Measurements from ENCODE around the gene OR8G1.

OR8G1 gene

GRCh38 chr11:124301548-124301947, 60.7 kb downstream of the OR8G1 start:
- Histone ChIP-seq H3K4me3 (no peak overlapping the region), H3K27ac (no peak overlapping the region), H3K9ac (ENCODE audit: insufficient read length) (no peak overlapping the region), H3K9me3 (ENCODE audit: low read depth, low read length) (no peaks in the 10 kb centered on the region), H3K36me3 (ENCODE audit: insufficient read depth, low read length) (no peaks in the 10 kb centered on the region)
- TF ChIP-seq POLR2AphosphoS5 (IDR thresholded peaks at IDR 0.05; ENCODE audit: borderline replicate concordance, low read depth, low read length) (no peak), FOXP2 (optimal IDR thresholded peaks at IDR 0.05; ENCODE audit: control extremely low read depth, extremely low read length, insufficient read depth) (no peak), EZH2 (IDR thresholded peaks at IDR 0.05) (no peak)
- no peak for DNase-seq (ENCODE audit: low read depth, low spot score)

DNA sequence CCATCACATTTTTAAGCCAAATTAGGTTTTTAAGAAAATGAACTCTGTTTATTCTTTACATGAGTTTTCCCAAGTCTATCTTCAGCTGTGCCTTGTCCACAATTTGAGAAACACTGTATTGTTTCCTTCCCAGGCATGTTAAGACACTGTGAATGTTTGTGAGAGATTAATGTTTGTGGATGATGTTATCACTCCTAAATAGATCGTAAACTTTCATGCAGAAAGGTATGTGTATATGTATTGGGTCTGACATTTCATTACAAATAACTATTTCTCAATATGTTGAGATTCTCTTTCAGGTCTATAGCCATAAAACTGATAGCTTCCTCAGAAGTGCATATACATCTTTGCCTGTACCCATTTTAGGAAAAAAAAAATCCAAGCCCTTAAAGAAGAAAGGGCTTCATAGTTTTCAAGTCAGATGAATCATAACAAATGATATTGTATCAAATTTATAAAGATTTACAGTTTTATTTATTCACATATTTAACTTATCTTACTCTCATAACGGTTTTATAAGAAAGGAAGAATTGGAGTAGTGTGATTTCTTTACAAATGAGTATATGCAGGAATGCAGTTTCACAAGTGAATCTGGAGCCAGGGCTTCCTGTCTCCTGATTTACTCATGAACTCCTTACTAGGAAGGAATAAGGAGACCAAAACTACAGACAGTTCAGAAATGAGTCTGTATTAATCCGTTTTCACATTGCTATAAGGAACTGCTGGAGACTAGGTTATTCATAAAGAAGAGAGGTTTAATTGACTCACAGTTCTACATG, 61.6 kb downstream of the OR8G1 start:
- no peak overlapping the region for H3K4me3 ChIP-seq
- no peaks in the 10 kb centered on the region for H3K9me3 ChIP-seq (ENCODE audit: low read depth, low read length)
- no peak overlapping the region for H3K9ac ChIP-seq (ENCODE audit: insufficient read length)
- DNase-seq (ENCODE audit: low read depth, low spot score): no peak
- TF ChIP-seq EZH2 (IDR thresholded peaks at IDR 0.05) (no peak), POLR2AphosphoS5 (IDR thresholded peaks at IDR 0.05; ENCODE audit: borderline replicate concordance, low read depth, low read length) (no peak), FOXP2 (optimal IDR thresholded peaks at IDR 0.05; ENCODE audit: control extremely low read depth, extremely low read length, insufficient read depth) (no peak)
- H3K36me3 ChIP-seq (ENCODE audit: insufficient read depth, low read length): no peaks in the 10 kb centered on the region
- H3K27ac ChIP-seq: no peak overlapping the region
